IMR-90 (cell line): ENCODE data around the gene ST6GAL2. TPM values are rescaled to one million over a fixed set of nuclear protein-coding genes. Genes with fewer than 3 reads are reported as not detected.

Source experiments
- ATAC-seq: fragments of 200-7000 bp; cut with Tn5 transposase; 2 replicates; pipeline ENCODE4 v1.9.1; 2020; ENCODE audit warnings: low read depth, mild to moderate bottlenecking, moderate library complexity
- BruUV-seq: library from RNA; stranded (reverse); fragments of 400-500 nt; replicated peaks from 2 replicates; lab custom pipeline; 2021; lab: Mats Ljungman, UMichigan
- CTCF ChIA-PET: fragments of 300-600 bp; formaldehyde crosslinking; extraction: SDS; loops from one replicate; lab custom pipeline; 2021; ENCODE audit warnings: antibody characterized with exemption; lab: Yijun Ruan, JAX
- POLR2A ChIA-PET: fragments of 300-600 bp; sonication (Branson Sonifier 250); formaldehyde crosslinking; loops from one replicate; lab custom pipeline; 2022; ENCODE audit warnings: antibody characterized with exemption; ENCODE audit not compliant: unreplicated experiment; lab: Charles Lee
- DNase-seq: peaks from one replicate; pipeline ENCODE4 v3.0.0; 2013
- H2AFZ ChIP-seq: replicated peaks from 2 replicates; pipeline ENCODE3; 2013; ENCODE audit warnings: low read length, mild to moderate bottlenecking; ENCODE audit not compliant: poor library complexity
- H2AK5ac ChIP-seq: 2 replicates; pipeline ENCODE4 v1.6.1; 2013; ENCODE audit warnings: low read depth, low read length, inconsistent platforms
- H2AK9ac ChIP-seq: replicated peaks from 2 replicates; pipeline ENCODE3; 2013; ENCODE audit warnings: mild to moderate bottlenecking, low read depth, low read length, moderate library complexity; ENCODE audit not compliant: poor library complexity
- H2BK120ac ChIP-seq: 2 replicates; pipeline ENCODE4 v1.6.1; 2013; ENCODE audit warnings: low read depth, low read length, inconsistent platforms
- H2BK15ac ChIP-seq: 3 replicates; pipeline ENCODE4 v1.6.1; 2013; ENCODE audit warnings: low read depth, low read length, inconsistent platforms
- H2BK20ac ChIP-seq: 2 replicates; pipeline ENCODE4 v1.6.1; 2013; ENCODE audit warnings: low read depth, mild to moderate bottlenecking, inconsistent platforms, low read length, moderate library complexity
- H2BK5ac ChIP-seq: 2 replicates; pipeline ENCODE4 v1.6.1; 2013; ENCODE audit warnings: mild to moderate bottlenecking, low read depth, low read length, inconsistent platforms; ENCODE audit not compliant: poor library complexity, severe bottlenecking
- H3K14ac ChIP-seq: replicated peaks from 2 replicates; pipeline ENCODE4 v1.6.1; 2013; ENCODE audit warnings: low read depth, low read length, inconsistent platforms
- H3K18ac ChIP-seq: 2 replicates; pipeline ENCODE4 v1.6.1; 2013; ENCODE audit warnings: low read depth, low read length, control low read depth
- H3K23ac ChIP-seq: 2 replicates; pipeline ENCODE4 v1.6.1; 2013; ENCODE audit warnings: low read depth, low read length, inconsistent platforms
- H3K27ac ChIP-seq: 2 replicates; pipeline ENCODE4 v1.5.1; 2013; ENCODE audit warnings: mild to moderate bottlenecking, control low read depth, low read length; ENCODE audit not compliant: insufficient read depth
- H3K27me3 ChIP-seq: 2 replicates; pipeline ENCODE4 v1.6.1; 2013; ENCODE audit warnings: low read length; ENCODE audit not compliant: control insufficient read depth, insufficient read depth
- H3K36me3 ChIP-seq: 2 replicates; pipeline ENCODE4 v1.6.1; 2013; ENCODE audit warnings: low read length, mixed read lengths; ENCODE audit not compliant: control insufficient read depth, insufficient read depth
- H3K4ac ChIP-seq: 2 replicates; pipeline ENCODE4 v1.6.1; 2013; ENCODE audit warnings: low read depth, low read length, inconsistent platforms
- H3K4me1 ChIP-seq: 2 replicates; pipeline ENCODE4 v1.6.1; 2013; ENCODE audit warnings: low read length, mixed read lengths; ENCODE audit not compliant: control insufficient read depth, insufficient read depth
- H3K4me2 ChIP-seq: 2 replicates; pipeline ENCODE4 v1.6.1; 2013; ENCODE audit warnings: low read depth, mild to moderate bottlenecking, control low read depth, low read length, moderate library complexity
- H3K4me3 ChIP-seq: 2 replicates; pipeline ENCODE4 v1.5.1; 2013; ENCODE audit warnings: low read depth, mild to moderate bottlenecking, control low read depth, low read length, moderate library complexity; ENCODE audit not compliant: insufficient read depth
- H3K56ac ChIP-seq: 2 replicates; pipeline ENCODE4 v1.6.1; 2013; ENCODE audit warnings: low read length, inconsistent platforms; ENCODE audit not compliant: insufficient read depth; ENCODE audit errors: extremely low read depth
- H3K79me1 ChIP-seq, 2 experiments: 2 replicates each; pipeline ENCODE4 v1.6.1; 2013; ENCODE audit warnings: low read length in 2 of 2, inconsistent platforms in 1 of 2, low read depth in 1 of 2
- H3K9ac ChIP-seq: 2 replicates; pipeline ENCODE4 v1.6.1; 2013; ENCODE audit warnings: low read depth, low read length, control low read depth
- H3K9me1 ChIP-seq: 2 replicates; pipeline ENCODE4 v1.6.1; 2013; ENCODE audit warnings: low read length, inconsistent platforms; ENCODE audit not compliant: insufficient read depth
- H3K9me3 ChIP-seq: 2 replicates; pipeline ENCODE4 v1.6.1; 2013; ENCODE audit warnings: low read length; ENCODE audit not compliant: control insufficient read depth, insufficient read depth
- H4K20me1 ChIP-seq: 2 replicates; pipeline ENCODE4 v1.6.1; 2013; ENCODE audit warnings: low read length, inconsistent platforms; ENCODE audit not compliant: insufficient read depth
- H4K5ac ChIP-seq: 2 replicates; pipeline ENCODE4 v1.6.1; 2013; ENCODE audit warnings: mild to moderate bottlenecking, low read depth, low read length, control low read depth
- H4K8ac ChIP-seq, 2 experiments: 2 replicates each; pipeline ENCODE4 v1.6.1; 2013; ENCODE audit warnings: low read depth in 2 of 2, low read length in 2 of 2, control low read depth in 1 of 2, inconsistent platforms in 1 of 2
- H4K91ac ChIP-seq: 2 replicates; pipeline ENCODE4 v1.6.1; 2013; ENCODE audit warnings: low read depth, low read length, inconsistent platforms; ENCODE audit not compliant: insufficient read depth
- BHLHE40 ChIP-seq: fragments of 150-350 bp; IDR thresholded peaks from 2 replicates; pipeline ENCODE4 v1.6.1; 2016; ENCODE audit warnings: mild to moderate bottlenecking, low read depth, low read length
- CEBPB ChIP-seq: IDR thresholded peaks from 2 replicates; pipeline ENCODE4 v1.6.1; 2012; ENCODE audit warnings: low read depth, low read length, improper control_type of control experiment
- CHD1 ChIP-seq: IDR thresholded peaks from 2 replicates; pipeline ENCODE4 v1.6.1; 2012; ENCODE audit warnings: low read depth, low read length, improper control_type of control experiment
- MXI1 ChIP-seq: IDR thresholded peaks from 2 replicates; pipeline ENCODE4 v1.6.1; 2012; ENCODE audit warnings: low read depth, mild to moderate bottlenecking, low read length, moderate library complexity, borderline replicate concordance
- POLR2A ChIP-seq: IDR thresholded peaks from 2 replicates; pipeline ENCODE4 v1.6.1; 2012; ENCODE audit warnings: mild to moderate bottlenecking, low read depth, low read length
- RAD21 ChIP-seq: IDR thresholded peaks from 2 replicates; pipeline ENCODE4 v1.6.1; 2012; ENCODE audit warnings: low read length, improper control_type of control experiment
- RCOR1 ChIP-seq: IDR thresholded peaks from 2 replicates; pipeline ENCODE4 v1.6.1; 2012; ENCODE audit warnings: mild to moderate bottlenecking, low read length, improper control_type of control experiment; ENCODE audit not compliant: insufficient replicate concordance
- WGBS, 2 experiments: methylation state at CpG; one replicate each; pipeline versions ENCODE4 v1.1.5 to v1.1.7; 2013; ENCODE audit warnings: missing lambda C conversion rate in 2 of 2; ENCODE audit not compliant: insufficient read length in 1 of 2; ENCODE audit errors: extremely low coverage in 2 of 2; 5-methylcytosine and 5-hydroxymethylcytosine counted together
- dilution Hi-C: fragments of 300-500 bp; cut with HindIII; formaldehyde crosslinking; loops from one replicate; pipeline ENCODE4 v1.14.3; 2018; ENCODE audit warnings: low sequenced_read_pairs; ENCODE audit not compliant: unreplicated experiment
- in situ Hi-C: fragments of 300-500 bp; cut with MboI; formaldehyde crosslinking; loops from 3 replicates; pipeline ENCODE4 v1.14.3; 2019; ENCODE audit warnings: low sequenced_read_pairs, inconsistent platforms, mixed read lengths
- intact Hi-C: fragments of 100-400 bp; cut with micrococcal nuclease; formaldehyde crosslinking; loops from 2 replicates; pipeline ENCODE4 v1.10.0; 2022
- polyA plus RNA-seq, 3 experiments: library from polyadenylated mRNA; depleted of rRNA; stranded (reverse); fragments of >200 nt; gene quantifications; 2 replicates each; pipeline ENCODE4 v1.2.3, GENCODE V29; 2012; ENCODE audit warnings: low replicate concordance in 1 of 3
- total RNA-seq: library from RNA; depleted of rRNA; stranded (reverse); fragments of >200 nt; gene quantifications from 2 replicates; pipeline ENCODE4 v1.2.3, GENCODE V29; 2012
- TF ChIP-seq, protein P1 (sequence below): fragments of 150-350 bp; IDR thresholded peaks from 2 replicates; pipeline ENCODE4 v1.6.1; 2016; ENCODE audit warnings: low read depth, mild to moderate bottlenecking, low read length, moderate library complexity, borderline replicate concordance
- TF ChIP-seq, protein P2 (sequence below): conservative IDR thresholded peaks from 2 replicates; pipeline ENCODE4 v1.5.1; 2012; ENCODE audit warnings: mild to moderate bottlenecking, low read depth, low read length, improper control_type of control experiment

The ST6GAL2 gene
- total and polyA plus RNA-seq, 2 of the 4 experiments (the other 2 are of a cell fraction) = not detected

DNA sequence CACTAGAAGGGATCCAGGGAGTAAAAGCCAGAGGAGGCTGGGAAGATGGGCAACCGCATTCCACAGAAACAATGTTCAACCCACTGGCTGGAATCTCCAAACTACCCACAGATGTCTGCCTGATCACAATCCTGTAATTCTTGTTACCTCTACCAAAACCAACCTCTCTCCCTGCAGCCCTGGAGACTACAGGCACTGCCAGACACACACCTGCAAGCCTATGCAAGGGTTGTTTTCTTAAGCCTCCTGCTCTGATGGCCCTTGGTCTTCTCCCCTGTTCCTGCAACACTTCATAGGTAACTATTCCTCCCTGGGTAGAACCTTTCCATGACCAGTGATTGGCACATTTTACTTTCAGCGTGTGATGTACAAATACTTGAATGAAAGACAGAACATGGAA, 21.9 kb downstream of the ST6GAL2 start:
- no peak overlapping the region for H2BK15ac ChIP-seq
- ChIA-PET CTCF (no interaction called here), POLR2A (no interaction called here)
- no peaks in the 10 kb centered on the region for H3K27me3 ChIP-seq
- no peak overlapping the region for H3K23ac ChIP-seq
- H3K9me3 ChIP-seq = no peaks in the 10 kb centered on the region; the same call in 1 of the 2 replicates
- intact Hi-C loops (no loop called here), dilution Hi-C loops (no loop called here), in situ Hi-C loops (no loop called here)
- no peak overlapping the region for H2BK5ac ChIP-seq
- DNase-seq (no peak), ATAC-seq (no peak)
- H3K4me1 ChIP-seq = no peaks in the 10 kb centered on the region
- no peak overlapping the region for H3K27ac ChIP-seq
- no peak overlapping the region for H4K5ac ChIP-seq
- no TSS peak for BruUV-seq
- no peak overlapping the region for H3K56ac ChIP-seq
- no peak overlapping the region for H3K14ac ChIP-seq
- H4K20me1 ChIP-seq = no peaks in the 10 kb centered on the region
- no peaks in the 10 kb centered on the region for H3K79me1 ChIP-seq
- no peak overlapping the region for H2BK120ac ChIP-seq
- H3K4me3 ChIP-seq = no peak overlapping the region
- no peak overlapping the region for H2AK9ac ChIP-seq
- no peaks in the 10 kb centered on the region for H3K36me3 ChIP-seq
- H3K9me1 ChIP-seq = no peaks in the 10 kb centered on the region
- no peak overlapping the region for H3K9ac ChIP-seq
- H4K91ac ChIP-seq = no peak overlapping the region
- H2AFZ ChIP-seq = no peak overlapping the region
- no CpG with 5 or more reads among the region's 2 CpGs for WGBS, 2 experiments
- no peak overlapping the region for H3K18ac ChIP-seq
- no peak overlapping the region for H3K4ac ChIP-seq
- H2BK20ac ChIP-seq = no peak overlapping the region
- H2AK5ac ChIP-seq = no peak overlapping the region
- no peak overlapping the region for H4K8ac ChIP-seq
- TF ChIP-seq CEBPB (no peak), BHLHE40 (no peak), RCOR1 (no peak), CHD1 (no peak), MXI1 (no peak), POLR2A (no peak), RAD21 (no peak)
- TF ChIP-seq, protein P1, sequence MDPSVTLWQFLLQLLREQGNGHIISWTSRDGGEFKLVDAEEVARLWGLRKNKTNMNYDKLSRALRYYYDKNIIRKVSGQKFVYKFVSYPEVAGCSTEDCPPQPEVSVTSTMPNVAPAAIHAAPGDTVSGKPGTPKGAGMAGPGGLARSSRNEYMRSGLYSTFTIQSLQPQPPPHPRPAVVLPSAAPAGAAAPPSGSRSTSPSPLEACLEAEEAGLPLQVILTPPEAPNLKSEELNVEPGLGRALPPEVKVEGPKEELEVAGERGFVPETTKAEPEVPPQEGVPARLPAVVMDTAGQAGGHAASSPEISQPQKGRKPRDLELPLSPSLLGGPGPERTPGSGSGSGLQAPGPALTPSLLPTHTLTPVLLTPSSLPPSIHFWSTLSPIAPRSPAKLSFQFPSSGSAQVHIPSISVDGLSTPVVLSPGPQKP = no peak
- TF ChIP-seq, protein P2, sequence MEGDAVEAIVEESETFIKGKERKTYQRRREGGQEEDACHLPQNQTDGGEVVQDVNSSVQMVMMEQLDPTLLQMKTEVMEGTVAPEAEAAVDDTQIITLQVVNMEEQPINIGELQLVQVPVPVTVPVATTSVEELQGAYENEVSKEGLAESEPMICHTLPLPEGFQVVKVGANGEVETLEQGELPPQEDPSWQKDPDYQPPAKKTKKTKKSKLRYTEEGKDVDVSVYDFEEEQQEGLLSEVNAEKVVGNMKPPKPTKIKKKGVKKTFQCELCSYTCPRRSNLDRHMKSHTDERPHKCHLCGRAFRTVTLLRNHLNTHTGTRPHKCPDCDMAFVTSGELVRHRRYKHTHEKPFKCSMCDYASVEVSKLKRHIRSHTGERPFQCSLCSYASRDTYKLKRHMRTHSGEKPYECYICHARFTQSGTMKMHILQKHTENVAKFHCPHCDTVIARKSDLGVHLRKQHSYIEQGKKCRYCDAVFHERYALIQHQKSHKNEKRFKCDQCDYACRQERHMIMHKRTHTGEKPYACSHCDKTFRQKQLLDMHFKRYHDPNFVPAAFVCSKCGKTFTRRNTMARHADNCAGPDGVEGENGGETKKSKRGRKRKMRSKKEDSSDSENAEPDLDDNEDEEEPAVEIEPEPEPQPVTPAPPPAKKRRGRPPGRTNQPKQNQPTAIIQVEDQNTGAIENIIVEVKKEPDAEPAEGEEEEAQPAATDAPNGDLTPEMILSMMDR = no peak
- no peak overlapping the region for H3K4me2 ChIP-seq
